ENCODE measurements around the gene SH3BGRL2. TPM values are rescaled to one million over a fixed set of nuclear protein-coding genes. Genes with fewer than 3 reads are reported as not detected.

The SH3BGRL2 gene
- total RNA-seq, 4 donors from 2014 or later = 18.2 to 65.4 (median 40.1) TPM

GRCh38 chr6:79646006-79646405 is 14.9 kb downstream of the SH3BGRL2 start:
- no peak for DNase-seq (ENCODE audit: low spot score in 2 of 2)
- intact Hi-C loops (cut with DNase I; ENCODE audit: low total_unique reads) = loop anchor here (10.0 kb wide), 1 partner anchor 249 kb away; no protein-coding TSS in a partner anchor
- 53 to 65% methylated on average over 3 of the region's 3 CpGs for WGBS, 2 donors
- no peak overlapping the region for H3K4me3 ChIP-seq (ENCODE audit: low read depth, poor library complexity, severe bottlenecking)
- TF ChIP-seq POLR2A (IDR thresholded peaks at IDR 0.05) (no peak), CTCF (IDR thresholded peaks at IDR 0.05) (no peak)

GRCh38 chr6:79646561-79646960 is 15.4 kb downstream of the SH3BGRL2 start:
- no peak for DNase-seq (ENCODE audit: low spot score in 2 of 2)
- no peak for TF ChIP-seq CTCF (IDR thresholded peaks at IDR 0.05)
- no peak for TF ChIP-seq POLR2A (IDR thresholded peaks at IDR 0.05)
- intact Hi-C loops (cut with DNase I; ENCODE audit: low total_unique reads) = loop anchor here (10.0 kb wide), 1 partner anchor 248 kb away; no protein-coding TSS in a partner anchor
- H3K4me3 ChIP-seq (ENCODE audit: low read depth, poor library complexity, severe bottlenecking) = no peak overlapping the region

DNA sequence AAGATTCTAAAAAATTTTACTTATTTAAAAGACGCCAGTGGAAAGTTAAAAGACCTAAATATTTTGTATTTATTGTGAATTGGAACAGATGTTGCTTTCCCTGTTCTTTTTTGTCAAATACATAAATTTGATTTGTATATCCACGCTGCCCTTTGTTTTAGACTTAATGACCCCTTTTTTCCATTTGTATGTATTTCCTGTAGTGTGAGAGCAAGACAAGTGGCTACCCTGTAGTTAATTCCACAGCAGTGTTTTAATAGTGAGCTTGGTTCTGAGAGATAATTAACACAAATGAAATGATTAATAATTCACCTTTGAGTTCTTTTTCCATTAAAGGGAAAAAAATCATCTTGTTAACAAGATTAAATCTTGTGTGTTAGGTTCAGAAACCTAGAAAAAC is 16.6 kb downstream of the SH3BGRL2 start:
- 76 to 83% methylated on average over 2 of the region's 2 CpGs for WGBS, 2 donors

GRCh38 chr6:79648328-79648727 is 17.2 kb downstream of the SH3BGRL2 start:
- 60 to 70% methylated on average over 2 of the region's 2 CpGs for WGBS, 2 donors
- H3K4me3 ChIP-seq (ENCODE audit: low read depth, poor library complexity, severe bottlenecking) = no peak overlapping the region
- DNase-seq (ENCODE audit: low spot score in 2 of 2) = no peak
- intact Hi-C loops (cut with DNase I; ENCODE audit: low total_unique reads) = loop anchor here (10.0 kb wide), 1 partner anchor 246 kb away; no protein-coding TSS in a partner anchor
- no peak for TF ChIP-seq CTCF (IDR thresholded peaks at IDR 0.05)
- no peak for TF ChIP-seq POLR2A (IDR thresholded peaks at IDR 0.05)

More for the DNA sequence above, 16.6 kb downstream of the SH3BGRL2 start:
- intact Hi-C loops (cut with DNase I; ENCODE audit: low total_unique reads) = loop anchor here (10.0 kb wide), 1 partner anchor 247 kb away; no protein-coding TSS in a partner anchor
- TF ChIP-seq POLR2A (IDR thresholded peaks at IDR 0.05) (no peak), CTCF (IDR thresholded peaks at IDR 0.05) (no peak)
- H3K4me3 ChIP-seq (ENCODE audit: low read depth, poor library complexity, severe bottlenecking) = no peak overlapping the region
- DNase-seq (ENCODE audit: low spot score in 2 of 2) = no peak

DNA sequence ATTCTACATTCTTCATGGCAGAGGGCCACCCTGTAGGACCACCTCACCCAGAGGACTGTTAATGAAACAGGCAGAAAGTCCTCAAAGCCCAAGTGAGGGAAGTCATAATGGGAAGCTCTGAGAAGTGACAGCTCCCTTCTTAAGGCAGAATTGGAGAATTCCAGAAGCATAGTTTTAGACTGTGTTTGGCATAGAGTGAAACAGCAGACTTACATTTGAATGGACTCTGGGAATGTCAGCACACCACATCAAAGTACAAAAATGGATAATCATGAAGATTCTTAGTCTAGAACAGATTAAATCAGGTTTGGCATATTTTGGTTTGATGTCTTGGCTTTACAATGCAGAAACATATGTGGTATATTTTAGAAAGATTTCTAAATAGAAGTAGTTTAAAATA is 17.9 kb downstream of the SH3BGRL2 start:
- intact Hi-C loops (cut with DNase I; ENCODE audit: low total_unique reads) = loop anchor here (10.0 kb wide), 1 partner anchor 246 kb away; no protein-coding TSS in a partner anchor
- DNase-seq (ENCODE audit: low spot score in 2 of 2) = no peak
- no peak for TF ChIP-seq CTCF (IDR thresholded peaks at IDR 0.05)
- no peak for TF ChIP-seq POLR2A (IDR thresholded peaks at IDR 0.05)
- H3K4me3 ChIP-seq (ENCODE audit: low read depth, poor library complexity, severe bottlenecking) = no peak overlapping the region

DNA sequence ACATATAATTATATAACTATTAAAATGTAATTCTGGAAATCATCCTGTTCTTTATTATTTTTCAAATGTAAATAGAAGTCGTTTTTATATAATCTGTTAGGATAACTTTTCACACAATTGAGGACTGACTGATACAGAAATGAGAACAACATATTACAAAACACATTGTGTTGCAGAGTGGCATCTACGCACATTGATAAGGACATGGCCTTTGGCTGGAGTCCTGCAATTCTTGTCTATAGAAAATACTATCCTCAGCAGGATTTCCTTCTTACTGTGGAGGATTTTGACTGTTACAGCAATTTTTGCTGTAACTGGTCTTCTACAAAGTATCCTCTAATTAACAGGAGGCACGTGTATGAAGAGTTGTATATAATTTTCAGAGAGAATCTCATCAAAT is 19.8 kb downstream of the SH3BGRL2 start:
- no peak for DNase-seq (ENCODE audit: low spot score in 2 of 2)
- no peak for TF ChIP-seq CTCF (IDR thresholded peaks at IDR 0.05)
- TF ChIP-seq POLR2A (IDR thresholded peaks at IDR 0.05) = no peak
- H3K4me3 ChIP-seq (ENCODE audit: low read depth, poor library complexity, severe bottlenecking) = no peak overlapping the region
- WGBS, 2 donors = 75 to 81% methylated on average over 3 of the region's 3 CpGs
- intact Hi-C loops (cut with DNase I; ENCODE audit: low total_unique reads) = no loop called here
